HG03066 (cell line): Measurements from ENCODE around the gene RELN.
"Not testable (repeated sequence)": the region's sequence is repeated elsewhere in the genome, so short reads cannot be mapped to it uniquely, and the experiment has no call there.

ENCODE experiments used
- ATAC-seq: cut with Tn5 transposase; IDR thresholded peaks from one replicate; pipeline ENCODE4 v1.9.1; 2021; ENCODE audit warnings: low read depth; ENCODE audit not compliant: unreplicated experiment

Gene RELN

DNA sequence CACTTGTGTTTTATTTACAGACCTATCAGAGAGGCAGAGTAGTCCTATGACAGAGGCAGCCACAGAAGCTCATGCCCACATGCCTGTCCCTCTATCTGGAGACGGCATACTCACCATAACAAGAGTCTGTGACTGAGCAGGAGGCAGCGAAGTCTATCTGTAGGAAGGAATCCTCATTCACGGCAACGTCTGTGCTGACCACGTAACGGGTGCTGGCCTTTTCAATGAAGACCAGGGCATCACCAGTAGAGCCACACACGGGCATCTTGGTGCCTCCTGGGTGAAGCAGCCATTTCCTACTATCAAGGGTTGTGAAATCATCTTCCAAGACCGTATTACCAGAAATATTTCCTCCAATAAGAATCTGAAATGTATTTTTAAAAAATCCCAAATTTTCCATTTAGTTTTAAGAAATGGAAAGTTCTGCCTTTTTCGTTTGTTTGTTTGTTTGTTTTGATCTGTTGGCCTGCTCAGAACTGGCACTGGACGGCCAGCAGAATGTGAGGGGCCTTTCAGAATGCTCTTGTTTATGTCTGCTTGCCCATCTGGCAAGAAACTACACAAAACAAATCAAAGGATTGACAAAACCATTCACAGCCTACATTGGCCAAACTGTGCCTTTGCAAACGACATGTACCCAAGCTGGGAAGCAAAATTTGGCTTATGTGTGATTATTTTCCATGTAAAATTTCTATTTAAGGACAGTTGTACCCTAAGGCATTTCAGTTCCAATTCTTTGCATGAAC is 450.3 kb downstream of the RELN start:
- ATAC-seq = no peak

DNA sequence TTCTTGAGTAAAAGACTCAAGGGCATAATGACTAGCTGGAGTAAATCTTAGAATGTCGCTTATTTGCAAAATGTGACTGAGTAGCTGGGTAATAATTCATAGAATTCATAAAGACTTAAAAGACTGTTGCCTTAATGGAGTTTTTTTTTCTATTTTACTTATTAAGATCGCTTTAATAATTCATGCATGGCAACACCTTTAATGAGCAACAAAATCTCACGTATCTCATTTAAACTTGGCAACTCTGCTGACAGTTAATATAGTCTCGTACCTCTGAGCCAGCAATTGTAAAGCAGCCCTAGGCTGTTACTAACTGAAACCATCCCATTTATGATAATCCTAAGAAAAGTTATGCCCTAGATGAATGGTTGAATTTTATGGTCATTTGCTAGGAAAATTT is 455.7 kb downstream of the RELN start:
- ATAC-seq = no peak

DNA sequence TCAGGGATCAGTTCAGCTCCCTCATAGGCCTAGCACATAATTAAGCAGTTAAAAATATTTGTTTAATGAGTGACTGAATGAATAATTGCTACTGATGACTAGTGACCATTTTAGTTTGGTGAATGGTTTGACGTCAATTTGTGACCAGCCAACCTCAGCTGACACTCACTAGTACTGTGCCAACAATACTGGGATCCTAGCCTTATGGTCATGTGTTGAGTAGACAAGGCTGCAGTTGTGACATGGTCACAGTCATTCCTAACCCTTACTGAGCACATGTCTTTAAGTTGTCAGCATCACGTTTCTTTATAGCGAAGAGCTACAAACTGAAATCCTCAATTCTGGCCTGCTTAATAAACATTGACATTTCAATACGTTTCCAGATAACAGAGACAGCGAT is 456.5 kb downstream of the RELN start:
- ATAC-seq = no peak

DNA sequence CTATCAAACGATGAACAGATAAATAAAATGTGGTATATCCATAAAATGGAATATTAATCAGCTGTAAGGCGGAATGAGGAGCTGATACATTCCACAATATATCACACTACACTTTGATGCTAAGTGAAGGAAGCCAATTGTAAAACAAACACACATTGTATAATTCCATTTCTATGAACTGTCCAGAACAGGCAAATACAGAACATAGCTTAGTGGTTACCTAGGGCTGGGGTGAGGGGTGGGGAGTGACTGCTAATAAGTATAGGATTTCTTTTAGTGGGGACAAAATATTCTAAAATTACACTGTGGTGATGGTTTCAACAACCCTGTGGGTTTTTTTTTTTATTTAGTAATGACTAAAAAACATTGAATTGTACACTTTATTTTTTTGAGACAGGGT is 461.3 kb downstream of the RELN start:
- ATAC-seq = no peak

DNA sequence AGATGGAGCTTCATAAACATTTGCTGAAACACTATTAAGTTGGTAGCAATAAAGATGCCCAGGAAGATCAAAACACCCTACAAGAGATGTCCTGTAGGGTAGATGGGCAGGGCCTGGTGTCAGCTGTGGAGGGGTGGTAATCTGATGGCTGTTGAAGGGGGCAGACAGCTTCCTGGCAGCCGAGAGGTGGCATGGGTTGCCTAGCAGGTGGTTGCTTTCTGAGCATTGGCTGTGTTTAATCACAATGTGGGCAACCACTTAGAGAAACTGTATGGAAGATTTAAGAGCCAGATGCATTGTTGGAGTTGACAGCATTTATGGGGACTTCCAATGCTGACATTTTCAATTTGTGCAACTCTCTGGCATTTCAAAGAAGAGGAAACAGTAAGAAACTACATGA is 463.5 kb downstream of the RELN start:
- ATAC-seq = no peak

DNA sequence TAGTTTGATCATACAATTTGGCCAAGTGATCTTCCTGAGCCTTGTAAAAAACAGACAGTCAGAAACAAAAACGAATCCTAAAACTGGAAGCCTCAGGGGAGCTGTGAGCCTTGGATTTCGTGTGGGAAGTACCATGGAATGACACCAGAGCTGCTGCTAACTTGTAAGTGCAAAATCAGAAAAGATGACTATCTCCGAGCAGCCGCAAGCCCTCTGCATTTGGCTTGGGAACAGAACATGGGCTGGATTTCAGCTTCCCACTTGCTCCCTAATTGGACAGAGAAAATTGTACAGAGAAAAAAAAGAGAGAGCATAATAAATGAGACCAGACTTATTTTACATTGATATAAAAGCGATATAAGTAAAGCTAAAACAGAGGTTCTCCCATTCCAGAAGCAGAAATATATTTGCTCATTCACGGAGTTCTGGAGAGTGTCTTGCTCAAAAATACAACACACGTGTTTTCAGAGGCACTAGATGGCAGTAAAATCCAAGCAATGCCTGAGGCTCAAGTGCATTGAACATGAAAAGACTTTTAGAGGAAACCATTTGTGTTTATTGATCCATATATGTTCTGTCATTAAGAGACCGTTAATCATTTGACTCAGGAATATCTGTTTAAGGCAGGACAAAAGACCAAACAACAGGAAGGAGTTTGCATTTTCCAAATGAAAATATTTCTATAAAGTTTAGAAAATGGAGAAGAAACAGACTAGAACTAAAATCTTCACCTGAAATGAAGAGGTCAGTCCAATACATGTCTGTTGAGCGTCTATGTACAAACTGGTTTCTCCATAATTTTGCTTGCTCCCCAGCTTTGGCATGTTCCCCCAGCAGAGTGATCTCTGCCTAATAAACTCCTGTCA is 465.2 kb downstream of the RELN start:
- no peak for ATAC-seq

DNA sequence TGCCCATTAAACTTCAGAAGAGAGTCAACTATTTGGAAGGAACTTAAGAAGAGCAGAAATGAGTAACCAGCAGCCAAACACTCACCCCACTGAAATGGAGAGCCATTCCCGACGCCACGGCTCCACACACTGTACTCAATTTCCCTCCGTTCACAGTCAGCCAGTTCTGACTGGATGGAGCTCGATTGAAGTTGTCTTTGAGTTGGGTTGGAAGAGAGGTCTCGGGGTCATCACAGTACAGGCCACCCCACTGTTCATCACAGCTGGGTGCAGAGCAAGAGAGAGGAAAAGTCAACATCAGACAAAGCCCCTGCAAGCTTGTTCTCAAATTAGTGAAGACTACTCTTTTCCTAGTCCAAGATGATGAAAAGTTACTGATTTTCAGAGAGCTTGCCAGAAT is 467.5 kb downstream of the RELN start:
- ATAC-seq = no peak

DNA sequence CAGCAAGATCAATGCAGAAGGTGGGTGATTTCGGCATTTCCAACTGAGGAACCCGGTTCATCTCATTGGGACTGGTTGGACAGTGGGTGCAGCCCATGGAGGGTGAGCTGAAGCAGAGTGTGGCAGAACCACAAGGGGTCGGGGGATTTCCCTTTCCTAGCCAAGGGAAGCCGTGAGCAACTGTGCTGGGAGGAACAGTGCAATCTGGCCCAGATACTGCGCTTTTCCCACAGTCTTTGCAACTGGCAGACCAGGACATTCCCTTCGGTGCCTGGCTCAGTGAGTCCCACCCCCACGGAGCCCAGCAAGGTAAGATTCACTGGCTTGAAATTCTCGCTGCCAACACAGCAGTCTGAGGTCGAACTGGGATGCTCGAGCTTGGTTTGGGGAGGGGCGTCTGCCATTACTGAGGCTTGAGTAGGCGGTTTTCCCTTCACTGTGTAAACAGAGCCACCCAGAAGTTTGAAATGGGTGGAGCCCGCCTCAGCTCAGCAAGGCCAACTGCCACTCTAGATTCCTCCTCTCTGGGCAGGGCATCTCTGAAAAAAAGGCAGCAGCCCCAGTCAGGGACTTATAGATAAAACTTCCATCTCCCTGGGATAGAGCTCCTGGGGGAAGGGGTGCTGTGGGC is 484.8 kb downstream of the RELN start:
- no peak for ATAC-seq

DNA sequence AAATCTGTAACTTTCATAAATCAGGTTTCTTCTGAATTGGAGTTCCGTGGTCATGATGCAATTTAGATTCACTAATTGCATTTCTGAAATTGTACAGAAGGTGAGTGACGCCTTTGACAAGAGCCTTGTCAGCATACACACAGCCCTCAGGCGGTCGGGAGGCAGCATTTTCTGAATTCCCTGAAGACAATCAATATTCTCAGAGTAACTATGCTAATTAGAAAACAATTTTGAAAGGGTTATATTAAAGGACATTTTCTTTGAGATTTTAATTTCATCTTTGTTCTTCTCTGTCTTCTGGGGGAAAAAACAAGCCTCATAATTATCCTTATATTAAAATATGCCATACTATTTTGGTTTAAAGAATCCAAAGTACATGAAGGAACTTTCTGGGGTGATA is 488.3 kb downstream of the RELN start:
- ATAC-seq = no peak

DNA sequence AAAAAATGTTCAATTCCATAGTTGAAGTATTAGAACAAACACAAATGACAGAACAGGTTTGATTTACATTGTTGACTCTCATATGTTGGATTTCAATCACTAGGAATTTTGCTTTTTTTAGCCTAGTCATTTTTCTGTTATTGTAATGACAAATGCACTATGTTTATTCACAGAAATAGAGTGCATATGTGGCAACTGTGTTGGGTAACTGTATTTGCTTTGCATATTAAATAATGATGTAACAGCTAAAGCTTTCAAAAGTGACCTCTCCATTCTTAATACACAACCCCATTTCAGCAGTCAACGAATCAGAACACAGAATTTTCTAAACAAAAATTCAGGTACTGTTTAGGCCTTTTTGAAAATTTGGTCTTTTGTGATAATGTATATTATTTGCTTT is 489.5 kb downstream of the RELN start:
- no peak for ATAC-seq

DNA sequence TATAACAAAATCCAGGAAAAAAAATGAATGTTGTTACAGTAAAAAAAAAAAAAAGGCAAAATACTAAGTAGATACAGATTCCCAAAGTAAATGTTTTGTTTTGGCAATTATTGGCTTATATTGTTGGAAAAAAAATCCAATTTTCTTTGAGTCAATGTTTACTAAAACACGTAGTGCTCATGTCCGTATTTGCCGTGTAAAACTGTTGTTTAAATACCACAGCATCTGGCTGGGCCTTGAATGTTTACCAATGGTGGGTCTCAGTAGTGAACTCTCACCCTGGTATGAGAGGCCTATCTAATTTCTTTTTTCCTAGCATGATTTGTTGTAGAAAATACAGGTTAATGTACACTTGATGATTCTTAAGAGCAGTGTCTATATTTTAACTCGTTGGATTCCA is 502.0 kb downstream of the RELN start:
- ATAC-seq = no peak

DNA sequence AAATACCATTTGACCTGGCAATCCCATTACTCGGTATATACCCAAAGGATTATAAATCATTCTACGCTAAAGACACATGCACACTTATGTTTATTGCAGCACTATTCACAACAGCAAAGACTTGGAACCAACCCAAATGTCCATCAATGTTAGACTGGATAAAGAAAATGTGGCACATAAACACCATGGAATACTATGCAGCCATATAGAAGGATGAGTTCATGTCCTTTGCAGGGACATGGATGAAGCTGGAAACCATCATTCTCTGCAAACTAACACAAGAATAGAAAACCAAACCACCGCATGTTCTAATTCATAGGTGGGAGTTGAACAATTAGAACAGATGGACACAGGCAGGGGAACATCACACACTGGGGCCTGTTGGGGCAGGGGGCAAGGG is 502.6 kb downstream of the RELN start:
- ATAC-seq = not testable (repeated sequence)

DNA sequence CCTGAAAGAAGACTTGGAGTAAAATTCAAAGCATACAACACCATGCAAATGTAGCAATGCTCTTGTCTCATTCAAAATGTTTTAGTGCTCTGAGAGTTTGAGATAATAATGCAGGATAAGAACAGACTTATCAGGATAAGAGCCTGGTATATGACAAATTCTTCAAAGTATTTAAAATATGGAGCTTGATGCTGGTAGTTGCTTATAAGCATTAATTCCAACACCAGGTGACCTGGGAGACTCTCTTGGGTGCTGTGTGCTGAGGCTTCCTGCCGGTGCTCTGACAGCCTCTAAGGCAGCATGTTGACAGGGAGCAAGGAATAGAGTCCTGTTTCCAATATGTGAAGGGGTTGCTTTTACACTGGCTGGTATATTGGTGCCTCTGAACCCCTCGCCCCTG is 508.7 kb downstream of the RELN start:
- no peak for ATAC-seq

DNA sequence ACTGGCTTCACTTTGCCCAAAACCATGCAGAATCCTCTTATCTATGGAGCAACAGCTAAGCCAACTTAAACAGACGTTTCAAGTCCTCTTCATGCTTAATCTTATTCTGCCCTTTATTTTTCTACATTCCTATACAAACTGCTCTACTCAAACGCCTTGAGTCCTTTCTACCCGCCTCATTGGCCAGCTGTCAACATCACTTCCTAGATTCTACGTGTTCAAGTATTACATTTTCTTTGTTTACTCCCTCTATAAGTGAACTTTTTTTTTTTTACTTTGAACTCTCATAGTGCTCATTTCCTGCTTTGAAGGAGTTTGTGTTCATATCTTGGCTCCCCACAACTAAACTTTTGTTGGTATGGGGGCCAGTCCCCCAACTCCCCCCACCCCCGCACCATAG is 514.5 kb downstream of the RELN start:
- ATAC-seq = no peak

DNA sequence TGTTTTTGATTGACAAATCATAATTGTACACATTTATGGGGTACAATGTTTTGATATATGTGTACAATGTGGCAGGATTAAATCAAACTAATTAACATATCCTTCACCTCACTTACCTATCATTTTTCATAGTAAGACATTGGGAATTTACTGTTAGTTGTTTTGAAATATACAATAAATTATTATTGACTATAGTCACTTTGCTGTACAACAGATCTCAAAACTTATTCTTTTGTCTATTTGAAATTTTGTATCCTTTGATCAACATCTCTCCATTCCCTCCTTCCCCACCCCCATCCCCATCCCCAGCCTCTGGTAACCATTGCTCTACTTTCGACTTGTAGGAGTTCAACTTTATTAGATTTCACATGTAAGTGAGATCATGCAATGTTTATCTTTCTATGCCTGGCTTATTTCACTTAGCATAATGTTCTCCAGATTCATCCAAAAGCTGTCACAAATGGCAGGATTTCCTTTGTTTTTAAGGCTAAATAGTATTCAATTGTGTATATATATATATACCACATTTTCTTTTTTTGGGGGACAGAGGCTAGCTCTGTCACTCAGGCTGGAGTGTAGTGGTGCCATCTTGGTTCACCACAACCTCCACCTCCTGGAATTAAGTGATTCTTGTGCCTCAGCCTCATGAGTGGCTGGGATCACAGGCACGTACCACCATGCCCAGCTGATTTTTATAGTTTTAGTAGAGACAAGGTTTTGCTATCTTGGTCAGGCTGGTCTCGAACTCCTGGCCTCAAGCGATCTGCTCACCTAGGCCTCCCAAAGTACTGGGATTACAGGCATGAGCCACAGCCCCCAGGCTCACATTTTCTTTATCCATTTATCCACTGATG is 520.1 kb downstream of the RELN start:
- ATAC-seq = no peak

DNA sequence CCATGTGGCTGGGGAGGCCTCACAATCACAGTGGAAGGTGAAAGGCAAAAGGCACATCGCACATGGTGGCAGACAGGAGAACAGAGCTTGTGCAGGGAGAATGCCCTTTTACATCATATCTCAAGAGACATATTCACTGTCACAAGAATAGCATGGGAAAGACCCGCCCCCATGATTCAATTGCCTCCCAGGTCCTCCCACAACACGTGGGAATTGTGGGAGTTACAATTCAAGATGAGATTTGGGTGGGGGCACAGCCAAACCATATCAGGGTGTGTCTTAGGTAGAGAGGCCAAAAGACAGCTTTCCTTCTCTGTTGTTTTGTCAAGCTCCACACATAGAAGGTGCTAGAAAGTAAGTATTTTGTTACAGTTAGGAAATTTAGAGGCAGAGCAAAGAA is 522.6 kb downstream of the RELN start:
- ATAC-seq = no peak

DNA sequence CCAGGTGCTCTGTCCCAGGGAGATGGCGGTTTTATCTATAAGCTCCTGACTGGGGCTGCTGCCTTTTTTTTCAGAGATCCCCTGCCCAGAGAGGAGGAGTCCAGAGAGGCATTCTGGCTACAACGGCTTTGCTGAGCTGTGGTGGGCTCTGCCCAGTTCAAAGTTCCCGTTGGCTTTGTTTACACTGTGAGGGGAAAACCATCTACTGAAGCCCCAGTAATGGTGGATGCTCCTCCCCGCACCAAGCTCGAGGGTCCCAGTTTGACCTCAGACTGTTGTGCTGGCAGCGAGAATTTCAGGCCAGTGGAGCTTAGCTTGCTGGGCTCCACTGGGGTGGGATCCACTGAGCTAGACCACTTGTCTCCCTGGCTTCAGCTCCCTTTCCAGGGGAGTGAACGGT is 527.1 kb downstream of the RELN start:
- no peak for ATAC-seq

DNA sequence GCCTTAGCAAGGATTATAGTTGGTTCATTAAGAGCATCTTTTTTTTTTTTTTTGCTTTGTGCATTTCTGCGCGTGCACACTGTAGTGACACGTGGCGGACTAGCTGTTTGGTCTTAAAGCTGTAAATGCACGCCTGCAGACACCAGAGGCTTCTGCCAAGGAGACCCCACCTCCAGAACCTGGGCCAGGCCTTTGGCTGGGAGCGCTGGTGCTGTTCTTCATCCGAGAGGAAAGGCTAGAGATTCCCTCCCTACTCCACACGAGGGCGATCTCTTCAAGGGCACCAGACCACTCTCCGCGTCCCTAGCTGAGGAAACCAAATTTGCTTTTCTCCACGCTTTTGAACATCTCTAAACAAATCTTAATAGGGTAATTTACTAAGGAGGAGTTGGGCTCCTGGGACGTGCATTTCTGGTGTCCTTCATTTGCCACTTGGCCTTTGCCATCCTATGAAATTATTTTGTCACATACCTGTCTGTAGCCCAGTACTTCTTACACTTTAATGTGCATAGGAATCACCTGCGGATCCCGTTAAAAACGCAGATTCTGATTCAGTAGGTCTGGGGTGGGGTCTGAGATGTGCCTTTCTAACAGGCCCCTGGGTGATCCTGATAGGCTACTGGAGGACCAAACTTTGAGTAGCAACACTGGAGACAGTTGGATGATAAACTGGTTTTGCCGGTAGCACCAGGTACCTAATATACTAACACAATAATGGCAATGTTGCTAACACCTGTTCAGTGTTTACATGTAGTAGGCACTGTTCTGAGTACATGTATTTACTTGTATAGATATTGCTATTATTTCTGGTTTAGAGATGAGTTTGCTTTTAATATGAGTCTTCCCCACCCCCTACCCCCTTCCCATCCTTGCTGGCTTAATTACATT is 542.1 kb downstream of the RELN start:
- peak; percentile 59 for ATAC-seq

DNA sequence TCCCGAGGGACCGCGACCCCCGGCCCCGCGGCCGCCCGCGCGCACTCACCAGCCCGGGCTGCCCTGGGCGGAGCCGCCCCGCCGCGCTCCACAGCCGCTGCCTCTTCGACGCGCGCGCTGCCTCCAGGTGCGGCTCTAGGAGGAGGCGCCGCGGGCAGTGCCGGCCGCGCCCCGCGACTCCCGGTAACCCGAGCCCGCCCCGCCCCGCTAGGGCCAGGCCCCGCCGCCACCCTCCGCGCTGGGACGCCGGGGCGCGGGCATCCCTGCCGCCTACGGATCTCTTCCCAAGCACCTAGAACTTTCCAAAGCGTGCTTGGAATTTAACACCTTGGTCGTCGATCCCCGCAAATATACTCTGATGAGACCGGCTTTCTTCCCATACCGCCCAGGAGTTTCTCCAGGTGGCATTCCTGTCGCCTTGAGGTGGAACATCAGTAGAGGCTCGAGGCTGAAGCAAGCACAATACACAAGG is 543.4 kb downstream of the RELN start, which contains the start of gene SLC26A5:
SLC26A5 (minus strand) TSS at position 159 of the 472 bp plus-strand sequence. CDS start 24,693 bp downstream, outside the sequence.
- no peak for ATAC-seq
